ENCODE measurements around the gene ESPN. TPM values are rescaled to one million over a fixed set of nuclear protein-coding genes. Genes with fewer than 3 reads are reported as not detected.

Gene ESPN
- total RNA-seq, 2 donors from 2014 or later: 74.3 to 98.0 TPM

- Histone ChIP-seq H3K27ac (no peak overlapping the region), H3K4me1 (peaks cover 16% of the 10 kb centered on the region), H3K4me3 (no peak overlapping the region), H3K36me3 (no peaks in the 10 kb centered on the region), H3K27me3 (no peaks in the 10 kb centered on the region), H3K9me3 (no peaks in the 10 kb centered on the region), H3K9ac (ENCODE audit: low read depth in 2 of 2, low read length in 2 of 2) (no peak overlapping the region)
- peak; percentile 18 for DNase-seq
- intact Hi-C loops (cut with DNase I): no loop called here
- TF ChIP-seq CTCF (IDR thresholded peaks at IDR 0.05): no peak
Observed at GRCh38 chr1:6481820-6482219, 57.2 kb downstream of the ESPN start.

DNA sequence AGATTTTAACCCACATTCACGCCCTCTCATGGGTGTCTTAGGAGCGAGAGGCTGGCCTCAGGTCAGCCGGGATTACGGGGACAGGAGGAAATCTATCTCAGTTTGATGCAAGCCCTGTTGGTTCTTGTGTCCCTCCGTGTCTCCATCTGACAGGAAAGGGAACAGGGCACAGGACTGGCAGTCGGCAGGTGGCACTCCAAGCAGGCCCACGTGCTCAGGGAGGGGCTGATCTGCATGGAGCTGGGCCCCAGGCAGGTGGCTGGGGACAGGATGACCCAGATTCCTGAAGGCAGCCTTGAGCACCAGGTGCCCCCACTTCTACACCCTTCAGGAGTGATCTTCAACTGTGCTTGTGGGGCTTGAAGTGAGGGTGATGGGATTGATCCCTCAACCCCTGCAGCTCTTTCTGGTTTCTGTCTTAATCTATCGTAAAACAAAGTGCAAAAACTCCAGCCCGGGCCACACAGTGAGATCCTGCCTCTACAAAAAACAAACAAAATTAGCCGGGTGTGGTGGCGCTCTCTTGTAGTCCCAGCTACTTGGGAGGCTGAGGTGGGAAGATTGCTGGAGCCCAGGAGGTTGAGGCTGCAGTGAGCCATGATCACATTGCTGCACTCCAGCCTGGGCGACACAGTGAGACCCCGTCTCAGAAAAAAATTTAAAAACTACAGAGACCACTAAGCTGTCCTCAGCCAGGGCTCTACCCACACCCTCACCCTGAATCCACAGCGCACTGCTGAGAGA is 58.6 kb downstream of the ESPN start:
- Histone ChIP-seq H3K36me3 (no peaks in the 10 kb centered on the region), H3K4me3 (no peak overlapping the region), H3K4me1 (peaks cover 13% of the 10 kb centered on the region), H3K9me3 (no peaks in the 10 kb centered on the region), H3K9ac (ENCODE audit: low read depth in 2 of 2, low read length in 2 of 2) (peak overlapping the region in 1 of 2 donors; percentile 21), H3K27me3 (no peaks in the 10 kb centered on the region), H3K27ac (peak overlapping the region; percentile 47)
- DNase-seq: peak; percentile 83
- intact Hi-C loops (cut with DNase I): no loop called here
- no peak for TF ChIP-seq CTCF (IDR thresholded peaks at IDR 0.05)

- H3K36me3 ChIP-seq: no peaks in the 10 kb centered on the region
- no peak overlapping the region for H3K4me3 ChIP-seq
- peaks cover 13% of the 10 kb centered on the region for H3K4me1 ChIP-seq
- TF ChIP-seq CTCF (IDR thresholded peaks at IDR 0.05): no peak
- no peak for DNase-seq
- H3K27me3 ChIP-seq: no peaks in the 10 kb centered on the region
- intact Hi-C loops (cut with DNase I): no loop called here
- no peaks in the 10 kb centered on the region for H3K9me3 ChIP-seq
- peak overlapping the region; percentile 47 for H3K27ac ChIP-seq
- H3K9ac ChIP-seq (ENCODE audit: low read depth in 2 of 2, low read length in 2 of 2): peak overlapping the region in 1 of 2 donors; percentile 21
Observed at GRCh38 chr1:6483761-6484117, 59.2 kb downstream of the ESPN start.

- DNase-seq: no peak
- no peak overlapping the region for H3K27ac ChIP-seq
- H3K9me3 ChIP-seq: no peaks in the 10 kb centered on the region
Observed at GRCh38 chr1:6484826-6485167, 60.2 kb downstream of the ESPN start.

More at GRCh38 chr1:6484826-6485167, 60.2 kb downstream of the ESPN start:
- H3K4me3 ChIP-seq: peak overlapping the region; percentile 46
- H3K27me3 ChIP-seq: no peaks in the 10 kb centered on the region
- no peak for TF ChIP-seq CTCF (IDR thresholded peaks at IDR 0.05)
- intact Hi-C loops (cut with DNase I): loop anchor here (5.0 kb wide), 1 partner anchor 163 kb away; no protein-coding TSS in a partner anchor
- H3K4me1 ChIP-seq: peaks cover 13% of the 10 kb centered on the region
- H3K9ac ChIP-seq (ENCODE audit: low read depth in 2 of 2, low read length in 2 of 2): peak overlapping the region; percentile 27 to 34
- no peaks in the 10 kb centered on the region for H3K36me3 ChIP-seq

Measured in colonic mucosa (tissue), 4 donors.